HG03342 (cell line): ENCODE measurements around the gene ERCC6L2.

Source experiments
- ATAC-seq: cut with Tn5 transposase; IDR thresholded peaks from one replicate; pipeline ENCODE4 v1.9.1; 2021; ENCODE audit warnings: mild to moderate bottlenecking, moderate library complexity; ENCODE audit not compliant: unreplicated experiment

Gene ERCC6L2

DNA sequence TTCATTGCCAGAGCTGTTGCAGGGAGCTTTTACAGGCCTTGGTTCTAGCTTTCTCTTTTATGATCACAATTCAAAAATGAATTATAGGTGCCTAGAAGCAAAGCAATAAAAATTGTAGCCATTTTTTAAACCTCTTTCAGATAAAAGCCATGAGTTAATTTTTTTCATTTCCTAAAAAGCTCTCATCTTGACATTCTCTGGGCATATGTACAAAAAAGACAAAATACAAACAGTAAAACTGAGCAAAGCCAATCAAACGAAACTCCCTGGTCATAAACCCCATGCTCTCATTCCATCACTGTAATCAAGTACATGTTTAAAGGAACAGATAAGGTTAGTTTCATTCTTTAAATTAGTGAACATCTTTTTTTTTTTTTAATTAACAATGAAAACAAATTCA, 101.9 kb downstream of the ERCC6L2 start:
- no peak for ATAC-seq

- no peak for ATAC-seq
These were observed 102.6 kb downstream of the ERCC6L2 start for GRCh38 chr9:95978106-95978505.

GRCh38 chr9:95979446-95979845, 104.0 kb downstream of the ERCC6L2 start:
- no peak for ATAC-seq

DNA sequence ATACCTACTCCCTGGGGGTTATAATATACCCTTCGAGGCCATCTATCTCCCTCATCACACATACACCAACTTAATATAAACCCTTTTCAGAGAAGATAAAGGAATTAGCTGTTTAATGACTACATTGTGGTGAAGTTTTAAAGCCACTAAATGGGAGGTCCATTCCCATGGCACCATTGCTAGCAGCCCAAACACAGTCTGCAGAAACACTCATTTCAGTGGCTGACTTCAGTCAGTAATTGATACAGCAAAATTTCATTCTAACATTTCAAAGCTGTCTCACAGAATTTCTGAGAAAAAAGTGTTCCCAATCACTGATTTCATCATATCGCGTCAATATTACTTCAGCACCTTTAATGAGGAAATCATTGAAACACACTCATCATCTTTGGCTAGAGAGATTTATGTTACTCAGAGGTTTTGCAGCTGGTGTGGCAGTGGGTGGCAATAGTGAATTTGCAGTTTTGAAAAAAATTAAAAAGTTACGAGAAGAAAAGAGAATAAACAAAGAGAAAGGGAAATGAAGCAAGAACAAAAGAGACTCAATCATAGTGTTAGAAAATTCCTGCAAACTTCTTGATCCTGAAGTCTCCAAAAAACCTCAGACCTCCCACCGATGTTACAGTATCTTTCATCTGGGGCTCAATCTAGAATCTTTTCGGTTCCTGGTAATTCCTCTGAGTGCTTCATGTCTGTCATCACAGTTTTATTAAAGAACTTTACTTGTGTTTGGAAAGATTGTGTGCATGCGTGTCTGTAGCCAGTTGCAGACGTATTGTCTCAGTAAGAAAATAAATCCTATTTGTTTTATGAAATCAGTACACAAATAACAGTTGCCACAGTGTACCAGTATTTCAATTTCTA, 105.0 kb downstream of the ERCC6L2 start:
- no peak for ATAC-seq

- ATAC-seq = no peak
These were observed 106.4 kb downstream of the ERCC6L2 start for GRCh38 chr9:95981761-95982390.

- no peak for ATAC-seq
These were observed 110.1 kb downstream of the ERCC6L2 start for GRCh38 chr9:95985440-95986055.

GRCh38 chr9:95989297-95989696, 113.8 kb downstream of the ERCC6L2 start:
- ATAC-seq = no peak

GRCh38 chr9:95991326-95991725, 115.8 kb downstream of the ERCC6L2 start:
- ATAC-seq = no peak

- no peak for ATAC-seq
These were observed 117.0 kb downstream of the ERCC6L2 start for GRCh38 chr9:95992536-95992935.

DNA sequence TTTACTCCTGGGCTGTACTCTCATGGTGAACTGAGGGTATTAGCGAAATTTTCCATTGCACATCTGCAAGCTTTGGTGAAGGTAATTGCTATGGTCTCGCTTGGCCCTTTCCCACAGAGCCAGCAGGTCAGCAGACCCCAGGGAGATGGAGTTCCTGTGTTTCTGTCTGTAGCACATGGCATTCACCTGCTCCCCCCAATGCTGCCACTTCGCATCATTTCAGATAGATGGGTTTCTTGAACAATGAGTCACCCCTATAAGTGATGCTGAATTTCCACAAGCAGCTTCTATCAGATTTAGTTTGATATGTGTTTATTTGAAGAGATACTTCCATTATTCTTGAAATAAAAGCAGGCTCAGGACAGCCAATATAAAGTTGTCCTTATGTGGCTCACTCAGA, 117.8 kb downstream of the ERCC6L2 start:
- no peak for ATAC-seq

- ATAC-seq = no peak
These were observed 123.9 kb downstream of the ERCC6L2 start for GRCh38 chr9:95999390-95999789.

GRCh38 chr9:96004379-96004778, 128.9 kb downstream of the ERCC6L2 start:
- ATAC-seq = no peak

DNA sequence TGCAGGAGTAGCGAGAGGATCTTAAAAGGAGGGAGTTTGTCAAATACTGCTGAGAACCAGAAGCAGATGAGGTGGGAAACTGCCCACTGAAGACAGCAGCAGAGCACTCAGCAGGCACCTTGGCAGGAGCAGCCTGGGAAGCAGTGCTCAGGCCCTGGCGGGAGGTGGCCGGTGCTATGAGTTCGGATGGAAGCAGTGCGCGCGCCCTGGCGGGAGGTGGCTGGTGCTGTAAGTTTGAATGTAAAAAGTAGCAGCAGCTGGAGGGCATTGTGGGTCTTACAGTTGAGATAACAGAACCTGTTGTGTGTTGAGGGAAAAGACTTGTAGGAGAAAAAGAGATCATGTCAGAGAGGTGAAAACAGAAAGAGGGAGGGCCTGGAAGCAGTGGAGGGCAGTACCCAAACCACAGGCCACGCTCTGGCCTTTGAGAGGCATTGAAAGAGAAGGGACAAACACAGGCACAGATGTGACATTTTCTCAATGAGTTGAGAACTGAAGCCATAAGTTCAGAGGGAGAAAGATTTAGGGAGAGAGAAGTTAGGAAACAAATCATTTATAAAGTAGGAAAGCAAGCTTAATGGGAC, 130.9 kb downstream of the ERCC6L2 start:
- no peak for ATAC-seq

- no peak for ATAC-seq
These were observed 131.5 kb downstream of the ERCC6L2 start for GRCh38 chr9:96006961-96007360.

- ATAC-seq = no peak
These were observed 133.2 kb downstream of the ERCC6L2 start for GRCh38 chr9:96008502-96009222.

DNA sequence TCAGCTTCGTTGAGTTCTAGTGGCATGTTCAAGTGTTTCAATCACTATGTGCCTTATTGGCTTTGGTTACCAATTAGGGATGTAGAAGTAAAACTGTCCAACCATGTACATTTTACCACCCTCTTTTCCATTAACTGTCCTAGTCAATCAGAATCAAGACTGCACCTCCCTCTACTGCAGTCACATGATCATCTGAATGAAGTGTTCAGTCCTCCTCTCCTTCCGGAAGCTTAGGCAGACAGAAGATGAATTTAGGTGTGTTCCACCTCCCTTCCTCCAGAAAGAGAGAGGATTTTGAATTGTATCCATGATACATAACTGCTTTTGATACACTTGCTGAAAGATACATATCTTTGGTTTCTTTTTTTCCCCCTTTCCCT, 133.7 kb downstream of the ERCC6L2 start:
- no peak for ATAC-seq

- no peak for ATAC-seq
These were observed 134.4 kb downstream of the ERCC6L2 start for GRCh38 chr9:96009690-96010472.

- ATAC-seq = no peak
These were observed 138.6 kb downstream of the ERCC6L2 start for GRCh38 chr9:96014078-96014477.

- no peak for ATAC-seq
These were observed 140.6 kb downstream of the ERCC6L2 start for GRCh38 chr9:96015876-96016686.
